Measurements from ENCODE around the gene RND1.

- TF ChIP-seq, protein P1, sequence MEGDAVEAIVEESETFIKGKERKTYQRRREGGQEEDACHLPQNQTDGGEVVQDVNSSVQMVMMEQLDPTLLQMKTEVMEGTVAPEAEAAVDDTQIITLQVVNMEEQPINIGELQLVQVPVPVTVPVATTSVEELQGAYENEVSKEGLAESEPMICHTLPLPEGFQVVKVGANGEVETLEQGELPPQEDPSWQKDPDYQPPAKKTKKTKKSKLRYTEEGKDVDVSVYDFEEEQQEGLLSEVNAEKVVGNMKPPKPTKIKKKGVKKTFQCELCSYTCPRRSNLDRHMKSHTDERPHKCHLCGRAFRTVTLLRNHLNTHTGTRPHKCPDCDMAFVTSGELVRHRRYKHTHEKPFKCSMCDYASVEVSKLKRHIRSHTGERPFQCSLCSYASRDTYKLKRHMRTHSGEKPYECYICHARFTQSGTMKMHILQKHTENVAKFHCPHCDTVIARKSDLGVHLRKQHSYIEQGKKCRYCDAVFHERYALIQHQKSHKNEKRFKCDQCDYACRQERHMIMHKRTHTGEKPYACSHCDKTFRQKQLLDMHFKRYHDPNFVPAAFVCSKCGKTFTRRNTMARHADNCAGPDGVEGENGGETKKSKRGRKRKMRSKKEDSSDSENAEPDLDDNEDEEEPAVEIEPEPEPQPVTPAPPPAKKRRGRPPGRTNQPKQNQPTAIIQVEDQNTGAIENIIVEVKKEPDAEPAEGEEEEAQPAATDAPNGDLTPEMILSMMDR (IDR thresholded peaks at IDR 0.05) = no peak
- no peak for TF ChIP-seq FOXJ3 (CRISPR knock-in tag; IDR thresholded peaks at IDR 0.05)
- TF ChIP-seq POLR2AphosphoS5 (IDR thresholded peaks at IDR 0.05; ENCODE audit: low read depth, low read length) = no peak
- TF ChIP-seq EP300 (IDR thresholded peaks at IDR 0.05; ENCODE audit: borderline replicate concordance in 1 of 2, low read depth in 1 of 2, low read length in 1 of 2) = no peak
- no peak for TF ChIP-seq RAD21 (IDR thresholded peaks at IDR 0.05; ENCODE audit: low read length)
- TF ChIP-seq SMC3 (IDR thresholded peaks at IDR 0.05; ENCODE audit: low read depth, low read length) = no peak
- no peak for TF ChIP-seq JUND (IDR thresholded peaks at IDR 0.05)
- TF ChIP-seq MAX (IDR thresholded peaks at IDR 0.05; ENCODE audit: low read depth) = no peak
- no peak for TF ChIP-seq CHD2 (IDR thresholded peaks at IDR 0.05; ENCODE audit: low read length, partially characterized antibody)
- no peak for TF ChIP-seq NRF1 (IDR thresholded peaks at IDR 0.05; ENCODE audit: low read depth, low read length)
These were observed 16.6 kb upstream of the RND1 start for GRCh38 chr12:48882315-48882687.

All from SK-N-SH (cell line).